HEK293T (cell line): ENCODE results near the gene ERCC6.

Source experiments
- CTCF ChIA-PET: fragments of 350-600 bp; formaldehyde crosslinking; extraction: SDS; loops from one replicate; lab custom pipeline; 2021; ENCODE audit warnings: antibody characterized with exemption, inconsistent platforms; lab: Yijun Ruan, JAX
- POLR2A ChIA-PET: fragments of 350-600 bp; formaldehyde crosslinking; extraction: SDS; loops from one replicate; lab custom pipeline; 2020; ENCODE audit warnings: antibody characterized with exemption, inconsistent platforms; lab: Yijun Ruan, JAX
- DNase-seq: peaks from one replicate; pipeline ENCODE4 v3.0.0; 2012; ENCODE audit warnings: mixed read lengths; ENCODE audit errors: extremely low spot score
- ARNT ChIP-seq: fragments of 450-650 bp; IDR thresholded peaks from 2 replicates; pipeline ENCODE4 v1.6.1; 2017; ENCODE audit warnings: mild to moderate bottlenecking
- BHLHE40 ChIP-seq: fragments of 450-650 bp; IDR thresholded peaks from 2 replicates; pipeline ENCODE4 v1.6.1; 2016; ENCODE audit warnings: mild to moderate bottlenecking, moderate library complexity, borderline replicate concordance
- CTBP1 ChIP-seq: fragments of 450-650 bp; IDR thresholded peaks from 2 replicates; pipeline ENCODE4 v1.6.1; 2016; ENCODE audit warnings: borderline replicate concordance
- ELF4 ChIP-seq: fragments of 450-650 bp; IDR thresholded peaks from 2 replicates; pipeline ENCODE4 v1.6.1; 2017; ENCODE audit warnings: antibody characterized with exemption
- FOXA1 ChIP-seq: fragments of 450-650 bp; IDR thresholded peaks from 2 replicates; pipeline ENCODE4 v1.6.1; 2016; ENCODE audit warnings: mild to moderate bottlenecking
- FOXK2 ChIP-seq: fragments of 450-650 bp; IDR thresholded peaks from 2 replicates; pipeline ENCODE4 v1.6.1; 2016; ENCODE audit warnings: mild to moderate bottlenecking
- FOXM1 ChIP-seq: fragments of 450-650 bp; IDR thresholded peaks from 2 replicates; pipeline ENCODE4 v1.6.1; 2017; ENCODE audit warnings: mild to moderate bottlenecking, borderline replicate concordance
- HDGF ChIP-seq: fragments of 450-650 bp; IDR thresholded peaks from 2 replicates; pipeline ENCODE4 v1.6.1; 2017; ENCODE audit warnings: antibody characterized with exemption, borderline replicate concordance
- L3MBTL2 ChIP-seq: fragments of 450-650 bp; conservative IDR thresholded peaks from 2 replicates; pipeline ENCODE4 v1.6.1; 2016; ENCODE audit warnings: mild to moderate bottlenecking
- LEF1 ChIP-seq: fragments of 450-650 bp; IDR thresholded peaks from 2 replicates; pipeline ENCODE4 v1.6.1; 2017; ENCODE audit warnings: mild to moderate bottlenecking, borderline replicate concordance
- NFRKB ChIP-seq: fragments of 450-650 bp; IDR thresholded peaks from 2 replicates; pipeline ENCODE4 v1.6.1; 2016; ENCODE audit warnings: mild to moderate bottlenecking, moderate library complexity
- SP1 ChIP-seq: fragments of 450-650 bp; IDR thresholded peaks from 2 replicates; pipeline ENCODE4 v1.6.1; 2017
- SUZ12 ChIP-seq: fragments of 450-650 bp; IDR thresholded peaks from 2 replicates; pipeline ENCODE4 v1.6.1; 2016; ENCODE audit warnings: mild to moderate bottlenecking
- TARDBP ChIP-seq: fragments of 450-650 bp; IDR thresholded peaks from 2 replicates; pipeline ENCODE4 v1.6.1; 2016
- ZNF384 ChIP-seq: fragments of 450-650 bp; IDR thresholded peaks from 2 replicates; pipeline ENCODE4 v1.6.1; 2016
- TF ChIP-seq, protein P1 (sequence below): fragments of 450-650 bp; IDR thresholded peaks from 2 replicates; pipeline ENCODE4 v1.6.1; 2016

The ERCC6 gene

DNA sequence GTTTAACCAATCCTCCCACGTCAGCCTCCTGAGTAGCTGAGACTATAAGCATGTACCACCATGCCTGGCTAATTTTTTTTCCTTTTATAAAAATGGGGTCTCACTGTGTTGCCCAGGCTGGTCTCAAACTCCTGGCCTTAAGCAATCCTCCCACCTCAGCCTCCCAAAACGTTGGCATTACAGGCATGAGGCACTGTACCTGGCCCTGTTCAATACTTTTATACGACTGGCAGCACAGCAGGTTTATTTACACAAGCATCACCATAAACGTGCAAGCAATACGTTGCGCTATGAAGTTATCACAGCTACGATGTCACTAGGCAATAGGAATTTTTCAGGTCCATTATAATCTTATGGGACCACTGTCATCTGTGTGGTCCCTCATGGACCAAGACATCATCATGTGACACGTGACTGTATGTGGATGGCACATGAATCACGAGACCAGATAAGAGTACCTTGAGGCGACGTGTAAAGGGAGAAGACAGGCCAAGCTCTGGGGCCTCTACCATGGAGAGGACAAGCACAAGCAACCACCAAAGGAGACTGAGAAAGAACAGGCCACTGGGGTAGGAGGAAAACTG lies 36.7 kb upstream of the ERCC6 start:
- CTCF ChIA-PET: no interaction called here

GRCh38 chr10:49572594-49573114 lies 33.7 kb upstream of the ERCC6 start:
- no peak for DNase-seq
- ChIA-PET POLR2A (no interaction called here), CTCF (no interaction called here)
- no peak for TF ChIP-seq ARNT
- TF ChIP-seq TARDBP: no peak
- no peak for TF ChIP-seq FOXK2
- TF ChIP-seq CTBP1: no peak
- no peak for TF ChIP-seq ZNF384
- TF ChIP-seq FOXA1: no peak
- TF ChIP-seq BHLHE40: no peak
- no peak for TF ChIP-seq LEF1
- no peak for TF ChIP-seq SP1
- TF ChIP-seq, protein P1, sequence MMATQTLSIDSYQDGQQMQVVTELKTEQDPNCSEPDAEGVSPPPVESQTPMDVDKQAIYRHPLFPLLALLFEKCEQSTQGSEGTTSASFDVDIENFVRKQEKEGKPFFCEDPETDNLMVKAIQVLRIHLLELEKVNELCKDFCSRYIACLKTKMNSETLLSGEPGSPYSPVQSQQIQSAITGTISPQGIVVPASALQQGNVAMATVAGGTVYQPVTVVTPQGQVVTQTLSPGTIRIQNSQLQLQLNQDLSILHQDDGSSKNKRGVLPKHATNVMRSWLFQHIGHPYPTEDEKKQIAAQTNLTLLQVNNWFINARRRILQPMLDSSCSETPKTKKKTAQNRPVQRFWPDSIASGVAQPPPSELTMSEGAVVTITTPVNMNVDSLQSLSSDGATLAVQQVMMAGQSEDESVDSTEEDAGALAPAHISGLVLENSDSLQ: no peak
- no peak for TF ChIP-seq SUZ12
- no peak for TF ChIP-seq FOXM1
- no peak for TF ChIP-seq L3MBTL2
- TF ChIP-seq ELF4: no peak
- TF ChIP-seq NFRKB: no peak
- TF ChIP-seq HDGF: no peak

More for the DNA sequence above, 36.7 kb upstream of the ERCC6 start:
- no peak for DNase-seq
- TF ChIP-seq FOXM1 (no peak), HDGF (no peak), ARNT (no peak), ZNF384 (no peak), BHLHE40 (no peak), SUZ12 (no peak), NFRKB (no peak), FOXK2 (no peak), ELF4 (no peak)
- TF ChIP-seq, protein P1: no peak
- POLR2A ChIA-PET: no interaction called here

- CTCF ChIA-PET: no interaction called here
- TF ChIP-seq L3MBTL2: no peak
- TF ChIP-seq ELF4: no peak
- TF ChIP-seq, protein P1: no peak
- no peak for TF ChIP-seq FOXK2
- TF ChIP-seq FOXA1: no peak
- TF ChIP-seq SP1: no peak
- TF ChIP-seq ZNF384: no peak
- no peak for TF ChIP-seq NFRKB
- no peak for TF ChIP-seq FOXM1
- no peak for TF ChIP-seq TARDBP
- TF ChIP-seq CTBP1: no peak
- TF ChIP-seq HDGF: no peak
- TF ChIP-seq LEF1: no peak
- no peak for TF ChIP-seq SUZ12
- TF ChIP-seq ARNT: no peak
- TF ChIP-seq BHLHE40: no peak
- POLR2A ChIA-PET: no interaction called here
- no peak for DNase-seq
These were observed 32.5 kb upstream of the ERCC6 start for GRCh38 chr10:49571388-49571787.

- DNase-seq: no peak
- ChIA-PET CTCF (interaction anchor here (0.7 kb wide), 1 partner anchor 60 kb away, joined by 4 read pairs; no protein-coding TSS in a partner anchor), POLR2A (no interaction called here)
- TF ChIP-seq FOXA1 (no peak), LEF1 (no peak), SUZ12 (no peak), CTBP1 (no peak)
These were observed 30.2 kb upstream of the ERCC6 start for GRCh38 chr10:49569031-49569631.

GRCh38 chr10:49568235-49568634 lies 29.3 kb upstream of the ERCC6 start:
- CTCF ChIA-PET: no interaction called here
- DNase-seq: no peak
- POLR2A ChIA-PET: no interaction called here
- TF ChIP-seq BHLHE40 (no peak), LEF1 (no peak), SUZ12 (no peak), FOXK2 (no peak), FOXA1 (no peak), ARNT (no peak), NFRKB (no peak), HDGF (no peak), SP1 (no peak), CTBP1 (no peak), FOXM1 (no peak), TARDBP (no peak), ELF4 (no peak)
- TF ChIP-seq, protein P1: no peak

DNA sequence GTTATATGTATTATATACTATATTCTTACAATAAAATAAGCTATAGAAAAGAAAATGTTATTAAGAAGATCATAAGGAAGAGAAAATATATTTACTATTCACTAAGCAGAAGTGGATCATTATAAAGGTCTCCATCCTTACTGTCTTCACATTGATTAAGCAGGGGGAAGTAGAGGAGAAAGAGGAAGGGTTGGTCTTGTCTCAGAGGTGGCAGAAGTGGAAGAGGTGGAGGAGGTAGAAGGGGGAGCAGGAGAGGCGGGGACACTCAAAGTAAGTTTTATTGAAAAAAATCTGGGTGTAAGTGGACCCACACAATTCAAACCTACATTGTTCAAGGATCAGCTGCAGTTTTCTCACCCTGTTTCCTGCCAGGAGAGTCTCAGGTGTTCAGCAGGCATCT lies 28.9 kb upstream of the ERCC6 start:
- POLR2A ChIA-PET: no interaction called here
- no peak for DNase-seq
- TF ChIP-seq FOXK2: no peak
- no peak for TF ChIP-seq ZNF384
- no peak for TF ChIP-seq CTBP1
- TF ChIP-seq FOXA1: no peak
- no peak for TF ChIP-seq HDGF
- no peak for TF ChIP-seq NFRKB
- no peak for TF ChIP-seq BHLHE40
- TF ChIP-seq LEF1: no peak
- TF ChIP-seq FOXM1: no peak
- TF ChIP-seq, protein P1: no peak
- TF ChIP-seq SP1: no peak
- no peak for TF ChIP-seq TARDBP
- CTCF ChIA-PET: no interaction called here
